GM21786 (cell line): ENCODE results near the gene CYS1.
"Not testable (repeated sequence)": the region's sequence is repeated elsewhere in the genome, so short reads cannot be mapped to it uniquely, and the experiment has no call there.

Experiments
- ATAC-seq: cut with Tn5 transposase; IDR thresholded peaks from one replicate; pipeline ENCODE4 v1.9.1; 2021; ENCODE audit not compliant: unreplicated experiment

Gene CYS1

DNA sequence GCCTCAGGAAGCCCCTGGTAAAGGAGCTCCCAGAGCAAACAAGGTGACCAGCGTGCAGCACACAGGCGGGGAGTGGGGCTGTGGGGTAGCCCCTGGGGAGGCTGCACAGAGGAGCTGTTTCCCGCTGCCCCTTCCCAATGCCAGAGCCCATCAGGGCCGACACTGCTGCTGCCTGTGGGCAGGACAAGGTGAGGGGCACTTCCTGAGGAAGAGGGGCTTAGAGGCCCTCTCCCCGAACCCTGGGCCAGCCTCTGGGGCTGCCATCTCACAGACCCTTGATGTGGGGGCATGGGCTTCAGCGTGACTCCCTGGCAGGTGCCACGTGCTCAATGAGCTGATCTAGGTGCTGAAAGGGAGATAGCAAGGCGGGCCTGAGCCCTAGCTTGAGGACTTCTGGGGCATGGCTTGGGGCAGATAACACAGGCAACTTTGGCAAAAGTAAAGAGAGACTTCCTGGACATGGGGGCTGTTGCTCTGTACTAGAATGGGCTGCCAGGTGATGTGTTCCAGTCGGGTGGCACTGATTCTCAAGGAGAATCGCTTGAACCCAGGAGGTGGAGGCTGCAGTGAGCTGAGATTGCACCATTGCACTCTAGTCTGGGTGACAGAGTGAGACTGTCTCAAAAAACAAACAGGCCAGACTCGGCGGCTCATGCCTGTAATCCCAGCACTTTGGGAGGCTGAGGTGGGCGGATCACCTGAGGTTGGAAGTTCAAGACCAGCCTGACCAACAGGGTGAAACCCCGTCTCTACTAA is 46.8 kb downstream of the CYS1 start:
- ATAC-seq = no peak

GRCh38 chr2:10032746-10033105 is 47.5 kb downstream of the CYS1 start:
- ATAC-seq = no peak

DNA sequence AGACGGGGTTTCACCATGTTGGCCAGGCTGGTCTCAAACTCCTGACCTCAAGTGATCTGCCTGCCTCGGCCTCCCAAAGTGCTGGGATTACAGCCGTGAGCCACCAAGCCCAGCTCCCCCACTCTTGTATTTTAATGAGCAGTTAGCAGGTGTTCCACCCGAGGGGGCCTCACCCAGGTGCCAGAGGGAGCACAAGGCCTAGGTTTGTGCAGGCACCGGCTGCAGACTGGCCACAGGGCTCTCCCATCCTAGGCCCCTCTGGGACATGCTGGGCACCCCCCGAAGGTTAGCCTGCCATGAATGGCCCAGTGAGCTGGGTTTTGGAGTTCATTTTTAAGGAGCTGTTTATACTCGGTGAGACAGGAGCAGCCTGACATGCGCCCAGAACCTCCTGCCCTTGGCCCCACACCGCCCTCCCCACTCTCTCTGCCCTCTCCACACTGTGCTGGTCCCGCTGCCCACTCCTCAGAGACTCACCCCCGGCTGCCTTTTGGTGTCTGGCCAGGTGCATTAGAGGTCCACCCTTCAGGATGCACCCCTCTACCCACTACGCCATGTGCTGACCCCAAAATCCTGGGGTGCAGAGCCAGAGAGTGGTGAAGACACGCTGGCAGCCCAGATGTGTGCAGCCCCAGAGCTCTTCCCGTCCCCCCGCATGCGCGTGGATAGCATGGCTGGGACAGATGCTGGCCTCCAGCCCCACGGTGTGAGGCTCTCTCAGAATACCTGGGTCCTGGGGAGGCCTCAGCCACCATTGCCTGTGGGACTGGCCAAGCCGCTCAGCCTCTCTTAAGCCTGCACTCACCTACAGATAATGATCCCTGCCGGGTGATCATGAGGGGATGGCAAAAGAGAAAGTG is 48.1 kb downstream of the CYS1 start:
- no peak for ATAC-seq

DNA sequence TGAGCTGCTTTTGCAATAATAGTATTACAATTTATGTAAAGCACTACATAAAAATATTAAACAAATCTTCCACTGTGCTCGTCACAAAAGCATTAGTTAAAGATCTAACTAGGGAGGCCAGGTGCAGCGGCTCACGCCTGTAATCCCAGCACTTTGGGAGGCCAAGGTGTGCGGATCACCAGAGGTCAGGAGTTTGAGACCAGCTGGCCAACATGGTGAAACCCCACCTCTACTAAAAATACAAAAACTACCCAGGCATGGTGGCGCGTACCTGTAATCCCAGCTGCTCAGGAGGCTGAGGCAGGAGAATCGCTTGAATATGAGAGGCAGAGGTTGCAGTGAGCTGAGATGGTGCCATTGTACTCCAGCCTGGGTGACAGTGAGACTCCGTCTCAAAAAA is 49.4 kb downstream of the CYS1 start:
- not testable (repeated sequence) for ATAC-seq

DNA sequence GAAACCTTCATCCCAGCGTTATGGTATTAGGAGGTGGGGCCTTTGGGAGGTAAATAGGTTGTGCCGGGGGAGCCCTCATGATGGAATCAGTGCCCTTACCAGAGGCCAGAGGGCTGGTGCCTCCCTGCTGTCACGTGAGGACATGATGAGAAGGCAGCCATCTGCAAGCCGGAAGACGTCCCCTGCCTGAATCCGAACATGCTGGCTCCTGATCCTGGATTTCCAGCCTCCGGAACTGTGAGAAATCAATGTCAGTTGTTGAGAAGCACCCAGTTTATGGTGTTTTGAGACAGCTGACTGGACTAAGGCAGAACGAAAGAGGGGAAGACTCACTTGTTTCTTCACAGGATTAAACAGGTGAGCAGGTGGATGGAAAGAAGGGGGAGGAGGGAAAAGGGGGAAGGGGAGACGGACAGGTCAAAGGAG is 49.9 kb downstream of the CYS1 start:
- no peak for ATAC-seq

- no peak for ATAC-seq
Measured at GRCh38 chr2:10029875-10030223, 50.4 kb downstream of the CYS1 start.

DNA sequence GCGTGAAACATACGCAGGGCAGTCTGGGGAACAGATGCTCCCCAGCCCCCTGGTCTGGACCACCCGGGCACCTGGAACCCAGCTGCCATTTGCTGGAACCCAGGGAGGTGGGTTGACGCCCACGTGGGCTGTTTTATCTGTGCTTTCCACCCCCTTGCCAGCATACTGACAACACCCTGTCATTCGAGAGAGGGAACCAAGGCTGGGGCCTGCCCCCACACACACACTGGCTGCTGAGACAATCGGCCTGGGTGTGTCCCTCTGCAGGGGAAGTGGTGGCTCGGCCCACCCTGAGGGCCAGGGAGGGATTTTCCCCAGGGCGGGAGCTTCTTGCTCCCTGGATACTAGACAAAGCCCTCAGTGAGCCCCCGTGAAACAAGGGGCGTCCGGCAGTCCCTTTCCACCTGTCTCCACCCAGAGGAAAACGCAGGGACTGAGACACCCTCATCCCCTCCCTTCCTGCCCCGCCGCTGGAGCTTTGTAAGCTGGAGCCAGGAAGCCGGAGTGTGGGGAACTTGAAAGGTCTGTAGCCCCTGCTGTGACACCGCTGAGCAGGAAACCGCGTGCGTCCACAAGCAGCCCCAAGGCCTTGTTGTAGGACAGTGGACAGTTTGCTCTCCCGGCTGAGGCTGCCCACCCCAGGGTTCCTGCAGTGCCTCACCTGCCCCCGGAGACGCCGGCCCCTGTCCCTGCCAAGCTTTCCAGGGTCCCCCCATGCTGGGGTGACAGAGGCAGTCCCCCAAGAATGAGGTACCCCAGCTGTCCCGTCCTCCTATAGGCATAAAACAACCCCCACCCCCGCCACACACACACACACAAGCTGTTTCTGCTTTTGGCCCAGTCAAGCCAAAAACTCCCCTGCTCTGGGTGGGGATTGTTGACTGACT is 51.0 kb downstream of the CYS1 start:
- ATAC-seq = no peak

DNA sequence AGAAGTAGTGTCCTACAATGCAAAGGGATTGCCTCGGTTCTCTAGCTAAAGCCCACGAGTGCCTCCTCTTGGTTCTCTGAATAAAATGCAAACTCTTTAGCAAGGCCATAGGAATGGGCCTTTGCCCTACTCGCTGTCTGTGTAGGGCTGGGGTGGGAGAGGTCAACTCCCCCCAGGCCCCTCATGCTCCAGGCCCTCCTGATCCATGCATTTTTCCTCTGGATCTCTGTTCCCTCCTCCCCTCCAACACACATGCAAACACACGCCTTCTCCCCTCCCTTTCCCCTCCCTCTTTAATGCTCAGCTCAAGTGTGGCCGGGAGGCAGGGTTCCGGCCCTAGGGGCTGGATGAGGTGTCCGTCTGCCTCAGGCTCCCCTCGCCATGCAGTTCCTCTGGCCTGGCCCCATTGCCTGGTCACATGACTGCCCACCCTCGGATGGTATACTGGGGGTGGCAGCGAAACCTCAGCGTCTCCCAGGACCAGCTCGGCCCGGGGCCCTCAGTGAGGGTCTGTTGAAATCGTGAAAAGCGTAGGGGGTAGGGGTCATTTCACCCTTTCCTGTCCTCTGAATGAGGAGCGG is 51.7 kb downstream of the CYS1 start:
- ATAC-seq = no peak

DNA sequence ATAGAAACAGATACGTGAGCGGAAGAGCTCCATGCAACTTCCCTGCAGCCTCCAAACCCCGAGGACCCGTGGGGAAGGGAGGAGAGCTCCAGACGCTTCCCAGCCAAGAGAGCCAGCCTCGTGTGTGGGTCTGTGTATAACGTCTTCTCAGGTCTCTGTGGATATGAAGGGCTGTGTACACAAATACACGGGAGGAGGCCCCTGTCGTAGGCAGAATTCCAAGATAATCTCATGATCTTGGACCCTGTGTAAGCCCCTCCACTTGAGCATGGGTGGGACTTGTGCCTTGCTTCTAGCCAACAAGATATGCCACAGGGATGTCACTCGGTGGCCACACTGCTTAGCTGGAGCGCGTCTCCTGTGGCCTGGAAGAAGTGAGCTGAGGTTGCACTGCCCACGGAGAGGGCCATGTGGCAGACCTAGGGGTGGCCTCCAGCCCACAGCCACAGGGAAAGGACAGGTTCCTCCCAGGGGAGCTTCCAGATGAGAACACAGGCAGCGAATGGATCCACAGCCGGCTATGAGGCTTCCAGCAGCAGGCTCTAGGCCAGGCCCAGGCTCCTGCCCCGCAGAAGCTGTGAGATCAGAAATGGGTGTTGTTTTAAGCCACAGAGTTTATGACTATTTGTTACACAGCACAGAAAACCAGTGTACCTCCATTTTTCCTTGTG is 52.4 kb downstream of the CYS1 start:
- no peak for ATAC-seq

GRCh38 chr2:10026940-10027569 is 53.2 kb downstream of the CYS1 start:
- ATAC-seq = no peak

- ATAC-seq = no peak
Measured at GRCh38 chr2:10022966-10023662, 57.1 kb downstream of the CYS1 start.

DNA sequence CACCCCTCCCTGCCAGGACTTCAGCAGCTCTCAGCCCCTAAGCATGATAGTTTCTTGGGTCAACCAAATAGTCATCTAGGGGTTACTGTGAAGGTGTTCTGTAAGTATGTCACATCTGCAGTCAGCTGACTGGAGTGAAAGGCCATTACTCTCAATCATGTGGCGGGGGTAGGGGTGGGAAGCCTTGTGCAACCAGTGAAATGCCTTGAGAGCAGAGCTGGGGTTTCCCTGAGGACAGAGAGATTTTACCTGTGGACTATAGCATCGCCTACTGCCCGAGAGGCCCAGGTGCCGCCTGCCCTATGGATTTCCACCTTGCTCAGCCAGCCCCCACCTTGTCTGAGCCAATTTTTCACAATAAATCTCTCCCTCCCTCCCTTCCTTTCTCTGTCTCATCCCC is 57.8 kb downstream of the CYS1 start:
- no peak for ATAC-seq

DNA sequence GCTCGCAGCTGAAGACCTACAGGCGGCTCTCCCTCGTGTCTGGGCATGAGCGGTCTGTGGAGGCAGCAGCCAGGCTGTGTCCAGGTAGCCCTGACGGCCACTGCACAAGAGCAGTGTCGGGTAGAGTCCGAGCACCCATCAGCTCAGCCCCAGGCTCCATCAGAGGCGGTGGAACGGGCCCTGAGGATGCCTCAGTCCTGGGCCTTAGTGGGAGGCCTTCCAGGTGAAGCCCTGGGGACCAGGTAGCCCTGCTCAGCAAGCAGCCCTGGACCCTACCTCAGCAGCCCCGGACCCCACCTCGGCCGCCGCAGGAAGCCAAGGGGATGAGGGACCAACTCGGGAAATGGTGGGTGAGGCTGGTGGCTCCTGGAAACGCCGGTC is 58.2 kb downstream of the CYS1 start:
- no peak for ATAC-seq

- ATAC-seq = no peak
Measured at GRCh38 chr2:10019602-10020400, 60.4 kb downstream of the CYS1 start.

DNA sequence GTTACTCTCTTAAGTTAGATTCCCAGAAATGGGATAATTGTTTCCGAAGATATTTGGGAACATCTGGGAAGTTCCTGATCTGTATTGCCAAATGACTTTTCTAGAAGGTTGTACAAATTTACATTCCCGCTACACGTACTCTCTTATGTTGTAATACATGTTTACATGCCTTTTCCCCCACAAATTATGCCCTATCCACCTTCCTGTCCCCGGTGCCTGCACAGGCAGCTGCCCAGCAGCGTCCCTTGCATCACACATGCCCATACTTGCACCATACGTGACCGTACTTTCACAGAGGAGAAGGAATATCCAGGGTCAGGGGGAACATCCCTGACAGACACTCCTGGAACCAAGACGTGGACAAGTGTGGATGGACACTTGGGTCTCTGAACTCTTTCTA is 61.0 kb downstream of the CYS1 start:
- no peak for ATAC-seq

DNA sequence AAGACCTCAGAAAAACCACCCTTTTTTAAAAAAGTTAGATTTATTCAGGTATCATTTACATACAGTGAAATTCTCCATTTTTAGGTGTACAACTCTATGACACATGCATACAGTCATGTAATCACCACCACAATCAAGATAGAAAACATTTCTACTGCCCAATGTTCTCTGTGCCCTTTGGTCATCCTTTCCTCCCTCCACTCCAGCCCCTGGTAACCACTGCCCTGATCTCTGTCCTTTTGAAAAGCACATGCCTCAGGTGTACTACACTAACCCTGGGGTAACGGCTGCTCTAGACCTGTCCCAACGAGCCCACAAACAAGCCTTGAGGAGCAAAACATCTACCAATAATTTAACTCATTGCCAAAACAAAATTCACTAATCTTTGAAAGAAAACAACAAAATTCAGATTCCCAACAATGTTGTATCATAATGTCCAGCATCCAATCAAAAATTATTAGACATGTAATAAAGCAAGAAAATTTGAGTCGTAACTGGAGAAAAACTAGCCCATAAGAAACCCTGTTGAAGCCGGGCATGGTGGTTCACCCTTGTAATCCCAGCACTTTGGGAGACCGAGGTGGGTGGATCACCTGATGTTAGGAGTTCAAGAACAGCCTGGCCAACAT is 62.8 kb downstream of the CYS1 start:
- no peak for ATAC-seq

DNA sequence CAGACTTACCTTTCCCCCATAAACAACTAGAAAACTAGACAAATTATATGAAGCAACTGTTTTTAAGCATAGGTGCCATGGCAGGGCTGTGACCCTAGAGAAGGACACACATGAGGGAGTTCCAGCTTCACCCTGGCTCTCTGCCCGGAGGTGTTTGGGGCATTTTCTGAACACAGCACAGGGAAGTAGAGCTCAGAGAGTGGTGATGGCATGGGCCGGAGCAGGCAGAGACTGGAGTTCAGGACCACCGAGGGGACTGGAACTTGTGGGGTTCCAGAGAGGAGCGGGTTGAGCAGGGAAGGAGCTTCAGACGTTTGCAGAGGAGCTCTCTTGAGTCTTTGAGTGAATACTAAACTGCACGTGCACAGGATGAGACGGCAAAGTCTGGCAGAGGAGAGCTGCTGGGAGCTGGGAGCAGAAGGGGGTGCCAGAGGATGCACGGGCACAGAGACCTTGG is 63.4 kb downstream of the CYS1 start:
- no peak for ATAC-seq
